GM03348 (cell line): ENCODE results near the gene HOXC5.
A peak's percentile ranks its signal among the peaks of the same experiment; 100 is the strongest.

Experiments
- DNase-seq: peaks from one replicate; pipeline ENCODE4 v3.0.0; 2012; ENCODE audit warnings: low spot score

Gene HOXC5

DNA sequence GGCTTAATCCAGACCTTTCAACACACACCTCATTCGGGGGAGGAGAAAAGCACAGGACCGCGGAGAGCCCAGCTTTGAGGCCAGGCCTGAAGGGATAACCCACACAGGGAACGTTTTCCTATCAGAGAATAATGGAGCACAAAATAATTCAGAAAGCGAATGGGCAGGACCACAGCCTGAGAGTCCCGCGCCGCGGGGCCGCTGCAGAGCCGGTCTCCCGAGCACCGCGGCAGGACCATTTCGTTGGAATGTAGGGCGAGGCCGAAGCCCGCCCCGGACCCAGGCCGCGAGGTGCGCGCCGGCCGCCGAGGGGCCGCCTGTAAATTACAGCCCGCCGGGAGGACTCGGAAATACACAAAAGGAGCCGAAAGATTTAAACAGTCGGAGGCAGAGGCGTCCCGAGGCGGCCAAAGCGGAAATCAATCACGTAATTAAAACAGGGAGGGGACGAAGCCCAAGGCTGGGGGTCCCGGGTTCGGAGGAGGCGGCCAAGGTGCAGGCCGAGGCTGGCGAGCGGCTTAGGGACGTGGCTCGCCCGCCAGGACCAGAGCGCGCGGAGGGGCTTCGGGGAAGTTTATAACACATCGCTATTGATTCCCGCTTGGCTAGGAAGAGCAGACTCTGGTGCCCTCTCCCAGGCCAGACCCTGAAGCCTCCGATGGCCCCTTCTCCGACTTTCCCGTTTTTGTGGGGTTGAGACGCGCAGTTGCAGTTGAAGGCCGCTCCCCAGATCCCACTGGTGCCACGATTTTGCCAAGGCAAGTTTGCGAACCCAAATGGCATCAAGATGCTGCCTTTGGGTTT lies 14.5 kb downstream of the HOXC5 start:
- no peak for DNase-seq

DNA sequence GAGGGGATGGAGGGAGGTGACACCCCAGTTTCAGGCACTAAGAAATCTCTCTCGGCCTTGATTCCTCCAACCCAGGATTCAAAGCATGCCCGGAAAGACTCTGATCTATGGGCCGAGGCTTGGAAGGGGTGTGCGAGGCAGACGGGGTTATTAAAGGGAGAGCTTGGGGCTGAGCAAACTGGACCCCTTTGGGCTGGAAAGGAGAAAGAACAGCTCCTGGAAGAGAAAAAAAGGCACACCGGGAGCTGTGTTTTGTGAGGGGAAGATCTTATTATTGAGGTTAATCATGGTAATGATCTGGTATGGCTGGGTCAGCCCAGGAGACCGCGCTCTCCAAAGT lies 15.1 kb downstream of the HOXC5 start:
- no peak for DNase-seq

DNA sequence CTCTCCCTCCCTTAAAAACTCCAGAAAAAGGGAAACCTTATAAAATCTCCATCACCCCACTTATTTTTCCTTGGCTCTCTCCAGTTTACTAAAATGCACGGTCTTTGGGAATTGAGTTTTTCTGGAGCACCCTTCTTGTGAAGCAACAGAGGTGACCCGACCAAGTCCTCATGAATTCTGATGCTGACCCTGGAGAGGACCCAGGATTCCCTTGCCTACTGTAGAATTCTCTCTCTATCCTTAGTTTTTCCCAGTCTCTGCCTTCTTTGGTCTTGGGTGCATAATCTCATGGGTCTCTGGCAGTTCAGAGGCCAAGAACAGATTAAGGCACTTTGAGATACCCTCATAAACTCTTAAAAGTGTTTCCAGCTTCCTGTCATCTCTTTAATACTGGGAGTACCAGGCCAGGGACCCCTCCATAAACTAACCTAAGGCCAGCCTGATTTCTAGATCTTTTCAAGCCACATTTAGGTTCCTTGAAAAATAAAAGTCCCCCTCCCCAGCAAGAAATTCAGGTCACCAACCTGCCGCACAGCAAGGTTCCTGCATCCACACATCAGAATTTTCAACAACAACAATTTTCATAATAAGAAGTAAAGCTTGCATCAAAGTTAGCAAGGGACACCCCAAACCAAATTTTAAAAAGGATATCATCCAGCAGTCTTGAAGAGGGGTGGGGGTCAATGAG lies 15.7 kb downstream of the HOXC5 start:
- DNase-seq, result no peak

DNA sequence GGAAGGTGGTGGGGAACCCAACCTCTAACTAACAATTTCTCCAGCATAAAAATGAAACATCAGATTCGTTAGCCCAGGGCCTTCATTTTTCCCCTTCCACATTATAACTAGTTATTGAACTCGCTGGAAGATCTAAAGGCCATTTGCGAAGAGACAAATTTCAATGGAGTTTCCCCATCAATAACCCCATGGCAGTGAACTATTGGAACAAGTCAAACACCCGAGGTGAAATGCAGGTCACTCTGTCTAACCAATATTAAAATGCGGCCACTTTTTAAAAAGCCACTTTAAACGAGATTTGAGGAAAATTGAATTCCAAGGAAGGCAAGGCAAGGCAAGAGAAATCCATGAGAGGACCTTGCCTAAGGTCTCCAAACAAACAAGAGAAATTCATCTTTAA lies 16.3 kb downstream of the HOXC5 start:
- DNase-seq, result no peak

DNA sequence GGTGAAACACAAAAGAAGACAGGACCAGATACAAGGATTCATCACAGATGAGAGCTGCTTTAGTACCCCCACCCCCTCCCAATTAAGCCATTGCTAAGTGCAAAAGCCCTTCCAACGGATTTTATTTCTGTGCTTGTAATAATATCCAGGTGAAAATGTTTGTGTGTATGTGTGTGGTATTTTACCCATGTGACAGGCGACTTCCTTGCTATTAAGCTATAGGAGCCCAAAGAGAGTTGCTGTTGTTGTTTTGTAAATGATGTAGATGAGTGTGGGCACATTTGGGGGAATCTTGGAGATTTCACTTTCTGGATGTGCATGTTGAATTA lies 17.6 kb downstream of the HOXC5 start:
- DNase-seq, result no peak

DNA sequence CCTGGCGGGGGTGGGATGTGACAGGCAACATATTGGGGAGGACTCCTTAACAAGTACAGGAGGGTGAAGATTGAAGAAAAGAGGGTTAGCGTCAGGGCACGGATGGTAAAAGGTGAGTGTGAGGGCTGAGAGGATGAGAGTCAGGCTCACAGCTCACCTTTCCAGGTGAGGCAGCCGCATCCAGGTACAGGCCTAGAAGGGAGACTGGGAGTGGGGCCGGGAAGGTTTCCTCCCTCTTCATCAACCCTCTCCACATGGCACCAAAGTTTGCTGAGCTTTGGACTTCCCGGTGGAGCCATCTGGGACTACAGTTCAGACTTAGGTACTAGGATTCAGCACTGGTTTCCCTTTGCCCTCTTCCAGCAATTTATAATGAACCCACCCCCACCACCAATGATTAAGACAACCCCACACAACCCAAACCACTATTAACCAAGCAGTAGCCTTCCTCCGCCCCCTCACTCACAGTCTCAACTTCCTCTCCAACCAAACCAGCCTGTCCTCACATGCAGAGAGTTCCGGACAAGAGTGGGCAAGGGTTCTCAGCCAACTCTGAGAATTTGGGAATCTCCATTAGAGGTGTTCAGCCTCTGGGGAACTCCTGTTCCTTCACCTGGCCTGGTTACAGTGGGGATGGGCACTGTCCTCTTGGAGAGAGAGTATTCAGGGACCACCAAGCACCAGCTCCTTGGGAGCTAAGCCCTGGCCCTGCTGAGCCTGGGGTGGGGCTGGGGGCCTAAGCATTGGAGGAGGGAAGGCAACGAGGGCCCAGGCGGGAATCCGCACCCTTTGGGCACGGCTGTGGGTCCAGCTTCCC lies 18.4 kb downstream of the HOXC5 start:
- no peak for DNase-seq

DNA sequence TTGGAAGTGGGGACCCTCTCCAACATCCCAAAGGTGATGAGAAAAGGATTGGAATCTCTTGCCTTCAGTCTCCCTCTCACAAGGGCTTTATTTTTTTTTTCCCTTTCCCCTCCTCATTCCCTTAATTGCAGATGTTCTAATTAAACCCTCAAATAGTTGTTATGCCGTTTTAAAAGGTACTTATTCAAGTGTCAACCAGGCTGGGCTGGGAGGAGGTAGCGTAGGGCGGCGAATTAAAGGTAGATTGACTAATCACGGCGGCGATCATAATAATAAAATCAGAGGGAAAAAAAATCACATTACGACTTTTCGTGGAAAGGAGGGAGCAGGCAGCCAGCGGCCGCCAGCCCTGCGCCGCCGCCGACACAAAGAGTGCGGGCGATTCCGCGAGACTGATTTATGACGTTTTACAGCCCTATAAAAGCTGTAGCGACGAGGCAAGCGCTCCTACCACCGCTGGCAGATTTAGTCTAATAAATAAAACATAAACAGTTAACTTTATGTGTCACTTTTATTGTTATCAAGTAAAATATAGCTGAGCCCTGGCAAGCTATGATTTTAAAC lies 19.1 kb downstream of the HOXC5 start:
- DNase-seq, result peak; percentile 61

DNA sequence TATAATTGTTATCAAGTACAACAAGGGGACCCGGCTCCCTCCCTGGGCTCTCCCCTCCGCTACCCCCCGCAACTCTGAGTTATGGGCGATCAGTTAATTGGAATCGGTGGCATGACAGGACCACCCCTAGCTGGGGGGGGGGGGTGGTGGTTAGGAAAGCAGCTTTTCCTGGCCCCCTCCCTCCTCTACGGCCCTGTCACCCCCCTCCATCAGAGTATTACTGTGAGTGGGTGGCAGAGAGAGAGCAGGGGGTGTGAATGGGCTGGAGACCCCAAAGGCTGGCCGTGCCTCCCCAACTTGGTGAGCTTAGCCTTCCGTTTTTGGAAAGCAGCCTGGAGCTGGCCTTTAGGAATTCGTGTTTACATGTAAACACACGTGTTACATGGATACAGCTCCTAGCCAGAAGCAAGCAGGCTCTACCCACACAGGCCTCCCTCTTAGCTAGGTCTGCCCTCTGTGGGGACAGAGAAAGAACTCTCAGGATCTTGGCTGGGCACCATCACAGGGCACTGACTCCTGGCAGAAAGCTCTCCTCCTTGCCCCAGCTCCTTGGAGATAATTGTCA lies 19.7 kb downstream of the HOXC5 start:
- DNase-seq, result peak; percentile 59

DNA sequence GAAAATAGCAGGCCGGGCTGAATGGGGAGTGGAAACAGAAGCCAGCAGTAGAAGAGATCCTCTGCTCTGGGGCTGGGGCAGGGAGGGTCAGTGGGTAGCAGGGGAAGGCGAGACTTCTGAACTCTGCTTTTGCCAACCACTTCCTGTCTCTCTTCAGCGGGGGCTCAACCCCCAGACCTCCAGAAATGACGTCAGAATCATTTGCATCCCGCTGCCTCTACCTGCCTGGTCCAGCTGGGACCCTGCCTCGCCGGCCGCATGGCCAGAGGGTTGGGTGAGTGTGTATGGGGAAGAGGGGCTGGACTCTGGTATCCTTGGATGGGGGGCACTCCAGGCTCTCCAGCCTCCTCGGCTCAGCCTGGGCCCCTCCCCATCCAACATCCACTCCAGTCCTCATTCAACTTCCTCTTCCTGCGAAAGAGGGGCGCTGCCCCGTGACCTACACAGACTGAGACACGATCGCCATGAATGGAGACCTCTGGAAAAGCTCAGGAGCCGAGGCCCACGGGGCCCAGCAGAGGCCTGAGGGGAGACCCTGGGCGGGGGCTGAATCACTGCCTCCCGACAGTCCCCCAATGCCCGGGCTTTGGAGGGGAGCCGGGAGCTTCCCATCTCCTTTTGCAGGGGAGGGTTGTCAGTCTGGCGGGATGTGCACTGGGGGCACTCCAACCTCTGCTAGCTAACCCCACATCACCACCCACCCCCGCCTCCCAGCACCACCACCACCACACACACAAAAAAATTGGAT lies 20.3 kb downstream of the HOXC5 start:
- DNase-seq, result no peak

DNA sequence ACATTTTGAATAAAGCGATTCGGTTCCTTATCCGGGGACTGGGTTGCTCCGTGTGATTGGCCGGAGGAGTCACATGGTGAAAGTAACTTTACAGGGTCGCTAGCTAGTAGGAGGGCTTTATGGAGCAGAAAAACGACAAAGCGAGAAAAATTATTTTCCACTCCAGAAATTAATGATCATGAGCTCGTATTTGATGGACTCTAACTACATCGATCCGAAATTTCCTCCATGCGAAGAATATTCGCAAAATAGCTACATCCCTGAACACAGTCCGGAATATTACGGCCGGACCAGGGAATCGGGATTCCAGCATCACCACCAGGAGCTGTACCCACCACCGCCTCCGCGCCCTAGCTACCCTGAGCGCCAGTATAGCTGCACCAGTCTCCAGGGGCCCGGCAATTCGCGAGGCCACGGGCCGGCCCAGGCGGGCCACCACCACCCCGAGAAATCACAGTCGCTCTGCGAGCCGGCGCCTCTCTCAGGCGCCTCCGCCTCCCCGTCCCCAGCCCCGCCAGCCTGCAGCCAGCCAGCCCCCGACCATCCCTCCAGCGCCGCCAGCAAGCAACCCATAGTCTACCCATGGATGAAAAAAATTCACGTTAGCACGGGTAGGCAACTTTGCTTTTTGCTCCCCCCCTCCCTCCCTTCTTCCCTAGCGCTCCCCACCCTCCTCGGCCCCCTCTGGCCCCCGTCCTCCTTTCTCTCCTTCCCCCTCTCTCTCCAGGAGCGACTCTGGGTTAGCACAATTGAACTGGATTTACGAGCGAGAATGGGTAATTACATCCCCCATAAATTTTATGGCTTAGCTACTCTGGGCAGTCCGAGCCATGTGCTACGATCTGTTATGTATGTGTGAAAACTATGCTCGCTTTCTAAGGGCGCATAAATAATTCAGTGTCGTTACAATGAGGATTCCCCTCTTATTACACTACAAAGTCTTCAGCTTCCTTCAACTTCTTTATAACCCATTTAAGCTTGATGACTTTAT lies 21.2 kb downstream of the HOXC5 start, which contains the start of gene HOXC4:
Gene HOXC4, plus strand, starts transcription at position 85 of the 991 bp plus-strand sequence. Its CDS starts 88 bp downstream, at position 173.
- DNase-seq, result no peak

DNA sequence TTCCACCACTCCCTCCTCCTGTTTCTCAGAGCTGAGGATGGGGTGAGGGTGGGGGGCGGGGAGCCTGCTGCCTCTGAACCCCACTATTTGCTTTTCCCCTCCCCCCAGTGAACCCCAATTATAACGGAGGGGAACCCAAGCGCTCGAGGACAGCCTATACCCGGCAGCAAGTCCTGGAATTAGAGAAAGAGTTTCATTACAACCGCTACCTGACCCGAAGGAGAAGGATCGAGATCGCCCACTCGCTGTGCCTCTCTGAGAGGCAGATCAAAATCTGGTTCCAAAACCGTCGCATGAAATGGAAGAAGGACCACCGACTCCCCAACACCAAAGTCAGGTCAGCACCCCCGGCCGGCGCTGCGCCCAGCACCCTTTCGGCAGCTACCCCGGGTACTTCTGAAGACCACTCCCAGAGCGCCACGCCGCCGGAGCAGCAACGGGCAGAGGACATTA lies 21.9 kb downstream of the HOXC5 start:
- no peak for DNase-seq

DNA sequence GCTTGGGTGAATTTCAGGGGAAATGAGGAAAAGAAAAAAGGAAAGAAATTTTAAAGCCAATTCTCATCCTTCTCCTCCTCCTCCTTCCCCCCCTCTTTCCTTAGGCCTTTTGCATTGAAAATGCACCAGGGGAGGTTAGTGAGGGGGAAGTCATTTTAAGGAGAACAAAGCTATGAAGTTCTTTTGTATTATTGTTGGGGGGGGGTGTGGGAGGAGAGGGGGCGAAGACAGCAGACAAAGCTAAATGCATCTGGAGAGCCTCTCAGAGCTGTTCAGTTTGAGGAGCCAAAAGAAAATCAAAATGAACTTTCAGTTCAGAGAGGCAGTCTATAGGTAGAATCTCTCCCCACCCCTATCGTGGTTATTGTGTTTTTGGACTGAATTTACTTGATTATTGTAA lies 22.7 kb downstream of the HOXC5 start:
- DNase-seq, result no peak

DNA sequence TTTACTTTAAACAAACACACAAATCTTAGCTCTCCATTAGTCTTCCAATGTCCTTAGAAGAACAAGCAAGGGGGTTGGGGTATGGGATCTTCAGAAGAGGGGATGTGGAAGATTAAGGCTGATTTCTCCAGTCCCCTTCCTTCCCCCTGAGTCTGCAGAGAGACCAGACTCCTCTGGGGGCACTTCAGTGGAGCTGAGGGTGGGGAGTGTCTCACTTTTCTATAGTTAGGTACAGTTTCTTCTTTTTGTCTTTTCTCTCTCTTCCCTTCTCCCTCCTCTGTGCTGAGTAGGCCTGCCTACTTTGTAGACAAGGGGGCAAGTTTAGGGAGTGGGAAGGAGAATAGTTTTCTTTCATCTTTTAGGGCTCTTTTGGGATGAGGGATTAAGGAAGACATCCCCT lies 23.3 kb downstream of the HOXC5 start:
- DNase-seq, result no peak

DNA sequence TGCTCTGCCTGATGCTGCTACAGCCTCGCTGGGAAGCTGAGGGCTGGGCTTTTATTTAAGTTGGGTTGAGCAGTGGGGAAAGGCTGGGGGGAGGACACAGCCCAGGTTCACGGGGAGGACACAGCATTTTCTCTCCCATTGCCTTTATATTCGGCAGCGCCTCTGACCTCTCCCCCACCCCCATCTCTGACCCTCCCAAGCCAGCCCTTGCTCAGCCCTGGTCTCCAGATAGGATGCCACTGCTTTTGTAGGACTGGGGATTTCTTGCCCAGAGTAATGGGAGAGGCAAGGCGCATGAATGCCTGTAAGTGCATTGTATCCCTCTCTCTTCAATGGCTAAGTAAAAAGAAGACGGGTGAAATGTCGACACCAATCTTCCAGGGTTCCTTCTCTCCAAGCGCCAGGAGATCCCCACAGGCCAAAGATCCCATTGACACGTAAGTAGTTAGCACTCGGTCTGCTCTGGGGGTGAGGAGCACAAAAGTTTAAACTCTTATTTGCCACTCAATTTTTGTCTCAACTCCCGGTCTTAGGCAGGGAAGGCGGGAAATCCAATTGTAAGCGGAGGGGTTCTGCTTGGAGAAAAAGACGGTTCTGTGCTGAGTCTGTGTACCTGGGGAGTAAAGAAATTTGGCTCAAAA lies 25.4 kb downstream of the HOXC5 start:
- DNase-seq, result no peak

DNA sequence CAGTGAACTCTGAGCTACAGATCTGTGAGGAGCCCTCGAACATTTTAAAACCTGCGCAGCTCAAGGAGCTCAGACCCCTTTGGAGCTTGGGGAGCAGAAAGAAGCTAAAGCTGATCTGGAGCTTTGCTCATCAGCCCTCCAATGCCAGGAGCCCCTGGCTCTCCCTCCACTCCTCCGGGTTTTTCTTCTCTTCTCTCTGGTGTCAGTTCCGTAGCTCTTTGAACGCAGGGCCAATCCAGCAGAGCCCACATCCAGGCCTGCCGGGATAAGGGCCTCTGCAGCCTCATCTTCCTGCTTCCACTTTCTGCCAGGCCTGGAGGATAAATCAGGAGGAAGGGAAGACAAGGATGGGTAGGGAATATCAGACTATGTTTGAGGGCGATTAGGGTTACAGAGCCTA lies 26.8 kb downstream of the HOXC5 start:
- DNase-seq, result no peak

DNA sequence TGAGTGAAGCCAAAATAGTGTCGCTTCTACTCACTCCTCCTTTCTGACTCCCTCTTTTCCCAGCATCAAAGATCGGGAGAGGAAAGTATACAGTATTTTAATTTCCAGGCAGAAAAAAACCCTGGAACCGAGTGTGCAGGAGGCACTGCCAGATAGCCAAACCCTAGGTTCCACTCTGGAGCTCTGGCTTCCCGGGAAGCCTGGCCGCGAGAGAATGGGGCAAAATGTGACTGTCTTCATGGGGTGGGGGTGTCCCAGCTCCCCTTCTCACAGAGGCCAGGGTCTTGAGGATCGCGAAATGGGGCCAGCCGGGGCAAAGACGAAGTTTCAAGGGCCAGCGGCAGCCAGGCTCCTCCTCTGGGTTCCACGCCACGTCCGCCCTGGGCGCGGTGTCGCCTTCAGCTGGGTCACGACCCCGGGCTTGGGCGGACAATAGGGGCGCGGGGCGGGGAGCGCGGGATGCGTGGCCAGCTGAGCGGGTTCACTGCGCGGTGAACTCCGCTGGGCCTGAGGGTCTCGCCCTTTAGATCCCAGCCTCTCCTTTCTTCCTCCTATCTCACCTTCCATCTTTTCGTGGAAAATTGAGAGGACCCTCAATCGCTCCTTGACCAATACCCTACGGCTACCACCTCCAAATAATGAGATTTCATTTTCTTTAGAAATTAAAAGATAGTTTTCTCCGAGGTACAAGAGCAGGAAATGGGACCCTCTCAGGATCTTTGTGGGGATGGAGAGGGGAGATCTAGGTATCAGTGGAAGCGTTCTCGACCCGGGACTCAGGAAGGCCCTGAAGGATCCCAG lies 27.5 kb downstream of the HOXC5 start:
- DNase-seq, result no peak

DNA sequence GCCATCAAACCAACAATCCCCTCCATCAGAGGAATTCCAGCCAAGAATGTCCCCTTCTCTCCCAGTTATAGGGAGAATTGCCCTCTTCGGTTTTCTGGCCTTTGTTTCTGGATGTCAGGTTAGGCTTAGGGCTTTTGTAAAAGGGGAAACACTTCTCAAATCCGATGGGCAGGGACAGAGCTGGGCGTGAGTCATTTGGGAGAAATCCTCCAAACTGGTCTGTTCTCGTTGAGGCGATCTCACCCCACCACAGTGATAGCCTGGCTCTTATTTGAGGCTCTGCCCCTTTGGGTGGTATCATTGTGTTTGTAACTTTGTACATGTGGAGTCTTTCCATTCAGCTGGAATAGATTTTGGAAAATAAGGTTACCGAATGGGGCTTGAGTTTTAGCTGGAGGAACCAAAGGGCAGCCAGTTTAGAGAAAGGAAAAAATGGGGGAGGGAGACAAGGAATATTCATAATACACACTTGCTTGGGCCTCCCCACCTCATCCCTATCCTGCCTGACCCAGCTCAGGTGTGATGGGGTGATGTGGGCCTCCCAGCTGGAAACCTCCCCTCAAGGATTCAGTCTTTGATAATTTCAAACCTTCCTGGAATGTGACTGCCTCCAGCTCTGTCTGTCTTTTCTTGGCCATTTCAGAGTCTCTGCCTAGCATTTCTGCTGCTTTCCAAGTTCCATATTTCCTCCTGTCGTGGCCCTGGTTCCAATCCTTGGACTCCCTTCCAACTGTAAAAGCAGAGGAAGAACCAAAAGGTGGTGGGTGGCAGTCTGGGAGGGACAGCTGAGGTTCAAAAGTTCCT lies 28.3 kb downstream of the HOXC5 start:
- peak; percentile 61 for DNase-seq

DNA sequence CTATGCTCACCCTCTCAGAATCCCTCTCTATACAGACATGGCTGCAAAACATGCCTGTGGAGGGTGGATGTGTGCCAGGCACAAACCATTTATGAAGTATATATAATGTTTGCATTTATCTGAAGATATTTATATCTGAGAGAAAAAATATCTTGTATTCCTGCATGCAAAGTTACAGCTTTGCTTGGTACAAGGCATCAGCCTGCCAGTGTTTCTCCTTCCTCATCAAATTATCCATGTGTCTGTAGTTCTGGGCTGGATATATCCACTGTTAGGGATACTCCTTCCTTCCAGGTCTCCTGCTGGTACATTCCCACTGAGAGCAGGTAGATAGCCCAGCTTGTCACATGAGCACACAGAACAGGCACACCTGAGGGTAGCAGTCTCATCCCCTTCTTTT lies 32.8 kb downstream of the HOXC5 start:
- no peak for DNase-seq
